Adrenal gland (tissue), 5 donors: Measurements from ENCODE around the gene PTPRJ.

Experiments used
- POLR2A ChIP-seq, 2 donors: fragments of 450-650 bp; IDR thresholded peaks; one replicate each; pipeline ENCODE4 v1.6.1; 2017; ENCODE audit warnings: antibody characterized with exemption in 2 of 2, mild to moderate bottlenecking in 2 of 2, moderate library complexity in 1 of 2
- TF ChIP-seq, protein P1 (sequence below), 6 experiments: fragments of 450-650 bp in 4 of 6; fragments of 200-600 bp in 2 of 6; sonication (generic) in 1 of 6; IDR thresholded peaks; 1 replicate in 5 of 6; 2 replicates in 1 of 6; pipeline versions ENCODE4 v1.5.1 to v1.8.0; 2016 to 2021; ENCODE audit warnings: antibody characterized with exemption in 6 of 6, mild to moderate bottlenecking in 2 of 6, moderate library complexity in 1 of 6
- donor health status: DM: no; HTN: no; CAD: no.

DNA sequence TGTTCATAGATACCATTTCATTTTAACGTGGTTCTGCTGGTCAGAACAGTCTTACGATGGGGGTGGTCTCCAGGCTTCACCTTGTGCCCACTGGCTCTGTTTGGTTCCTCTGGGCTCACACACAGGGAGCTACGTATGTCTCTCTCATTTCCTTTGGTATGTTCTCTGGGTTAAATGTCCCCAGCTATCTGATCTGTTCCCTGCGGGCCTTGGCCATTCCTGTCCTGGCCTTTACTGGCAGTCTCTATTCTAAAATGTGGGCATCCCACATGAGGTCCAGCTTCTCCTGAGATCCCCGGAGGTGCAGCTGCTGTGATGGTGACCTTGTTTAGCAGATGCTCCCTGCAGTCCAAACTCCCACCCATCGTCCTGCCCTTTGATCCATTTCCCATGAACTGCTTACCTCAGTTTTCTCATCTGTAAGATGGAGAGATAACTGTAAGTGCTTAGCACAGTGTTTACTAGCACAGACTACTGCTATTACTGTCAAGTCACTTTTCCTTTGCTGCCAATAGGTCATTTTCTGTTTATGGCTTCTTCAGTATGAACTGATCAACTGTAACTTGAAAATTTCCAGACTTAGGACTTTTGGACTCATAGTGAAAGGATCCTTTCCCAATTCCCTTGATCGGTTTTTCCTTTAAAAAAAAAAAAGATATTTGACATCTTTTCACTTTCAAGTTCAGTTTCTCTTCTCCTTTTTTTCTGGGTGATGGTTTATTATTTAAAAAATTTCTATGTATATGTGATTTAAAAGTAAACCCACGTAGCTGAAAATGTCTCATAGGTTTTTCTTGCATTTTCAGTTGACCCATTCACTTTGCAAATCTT, 92.9 kb downstream of the PTPRJ start:
- TF ChIP-seq, protein P1, sequence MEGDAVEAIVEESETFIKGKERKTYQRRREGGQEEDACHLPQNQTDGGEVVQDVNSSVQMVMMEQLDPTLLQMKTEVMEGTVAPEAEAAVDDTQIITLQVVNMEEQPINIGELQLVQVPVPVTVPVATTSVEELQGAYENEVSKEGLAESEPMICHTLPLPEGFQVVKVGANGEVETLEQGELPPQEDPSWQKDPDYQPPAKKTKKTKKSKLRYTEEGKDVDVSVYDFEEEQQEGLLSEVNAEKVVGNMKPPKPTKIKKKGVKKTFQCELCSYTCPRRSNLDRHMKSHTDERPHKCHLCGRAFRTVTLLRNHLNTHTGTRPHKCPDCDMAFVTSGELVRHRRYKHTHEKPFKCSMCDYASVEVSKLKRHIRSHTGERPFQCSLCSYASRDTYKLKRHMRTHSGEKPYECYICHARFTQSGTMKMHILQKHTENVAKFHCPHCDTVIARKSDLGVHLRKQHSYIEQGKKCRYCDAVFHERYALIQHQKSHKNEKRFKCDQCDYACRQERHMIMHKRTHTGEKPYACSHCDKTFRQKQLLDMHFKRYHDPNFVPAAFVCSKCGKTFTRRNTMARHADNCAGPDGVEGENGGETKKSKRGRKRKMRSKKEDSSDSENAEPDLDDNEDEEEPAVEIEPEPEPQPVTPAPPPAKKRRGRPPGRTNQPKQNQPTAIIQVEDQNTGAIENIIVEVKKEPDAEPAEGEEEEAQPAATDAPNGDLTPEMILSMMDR (IDR thresholded peaks at IDR 0.05): no peak
- TF ChIP-seq POLR2A (IDR thresholded peaks at IDR 0.05): no peak
